Adrenal gland (tissue), 5 donors: Measurements from ENCODE around the gene MYOM3.
"Not testable (repeated sequence)": the region's sequence is repeated elsewhere in the genome, so short reads cannot be mapped to it uniquely, and the experiment has no call there.

Experiments used
- POLR2A ChIP-seq, 2 donors: fragments of 450-650 bp; IDR thresholded peaks; one replicate each; pipeline ENCODE4 v1.6.1; 2017; ENCODE audit warnings: antibody characterized with exemption in 2 of 2, mild to moderate bottlenecking in 2 of 2, moderate library complexity in 1 of 2
- TF ChIP-seq, protein P1 (sequence below), 6 experiments: fragments of 450-650 bp in 4 of 6; fragments of 200-600 bp in 2 of 6; sonication (generic) in 1 of 6; IDR thresholded peaks; 1 replicate in 5 of 6; 2 replicates in 1 of 6; pipeline versions ENCODE4 v1.5.1 to v1.8.0; 2016 to 2021; ENCODE audit warnings: antibody characterized with exemption in 6 of 6, mild to moderate bottlenecking in 2 of 6, moderate library complexity in 1 of 6
- donor health status: DM: no; HTN: no; CAD: no.

DNA sequence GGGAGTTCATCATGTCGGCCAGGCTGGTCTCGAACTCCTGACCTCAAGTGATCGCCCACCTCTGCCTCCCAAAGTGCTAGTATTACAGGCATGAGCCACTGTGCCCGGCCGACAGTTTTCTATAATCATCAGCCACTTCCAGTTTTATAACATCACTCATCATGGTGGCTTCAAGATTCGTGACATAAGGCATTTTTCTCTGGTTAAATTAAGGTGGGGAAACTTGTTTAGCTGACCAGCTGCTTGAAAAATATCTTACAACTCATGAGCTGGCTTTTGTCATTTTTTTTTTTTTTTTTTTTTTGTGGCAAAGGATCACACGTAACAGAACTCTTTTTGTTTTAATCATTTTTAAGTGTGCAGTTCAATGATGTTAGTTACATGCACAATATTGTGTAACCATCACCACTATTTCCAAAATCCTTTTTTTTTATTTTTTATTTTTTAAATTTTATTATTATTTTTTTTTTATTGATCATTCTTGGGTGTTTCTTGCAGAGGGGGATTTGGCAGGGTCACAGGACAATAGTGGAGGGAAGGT, 80.9 kb downstream of the MYOM3 start:
- TF ChIP-seq, protein P1, sequence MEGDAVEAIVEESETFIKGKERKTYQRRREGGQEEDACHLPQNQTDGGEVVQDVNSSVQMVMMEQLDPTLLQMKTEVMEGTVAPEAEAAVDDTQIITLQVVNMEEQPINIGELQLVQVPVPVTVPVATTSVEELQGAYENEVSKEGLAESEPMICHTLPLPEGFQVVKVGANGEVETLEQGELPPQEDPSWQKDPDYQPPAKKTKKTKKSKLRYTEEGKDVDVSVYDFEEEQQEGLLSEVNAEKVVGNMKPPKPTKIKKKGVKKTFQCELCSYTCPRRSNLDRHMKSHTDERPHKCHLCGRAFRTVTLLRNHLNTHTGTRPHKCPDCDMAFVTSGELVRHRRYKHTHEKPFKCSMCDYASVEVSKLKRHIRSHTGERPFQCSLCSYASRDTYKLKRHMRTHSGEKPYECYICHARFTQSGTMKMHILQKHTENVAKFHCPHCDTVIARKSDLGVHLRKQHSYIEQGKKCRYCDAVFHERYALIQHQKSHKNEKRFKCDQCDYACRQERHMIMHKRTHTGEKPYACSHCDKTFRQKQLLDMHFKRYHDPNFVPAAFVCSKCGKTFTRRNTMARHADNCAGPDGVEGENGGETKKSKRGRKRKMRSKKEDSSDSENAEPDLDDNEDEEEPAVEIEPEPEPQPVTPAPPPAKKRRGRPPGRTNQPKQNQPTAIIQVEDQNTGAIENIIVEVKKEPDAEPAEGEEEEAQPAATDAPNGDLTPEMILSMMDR (IDR thresholded peaks at IDR 0.05), result not testable (repeated sequence)
- not testable (repeated sequence) for TF ChIP-seq POLR2A (IDR thresholded peaks at IDR 0.05)
